ENCODE measurements around the gene CMSS1. TPM values are rescaled to one million over a fixed set of nuclear protein-coding genes. Genes with fewer than 3 reads are reported as not detected.

CMSS1 gene
- total RNA-seq, 1 donor from 2014 or later = 56.3 TPM

DNA sequence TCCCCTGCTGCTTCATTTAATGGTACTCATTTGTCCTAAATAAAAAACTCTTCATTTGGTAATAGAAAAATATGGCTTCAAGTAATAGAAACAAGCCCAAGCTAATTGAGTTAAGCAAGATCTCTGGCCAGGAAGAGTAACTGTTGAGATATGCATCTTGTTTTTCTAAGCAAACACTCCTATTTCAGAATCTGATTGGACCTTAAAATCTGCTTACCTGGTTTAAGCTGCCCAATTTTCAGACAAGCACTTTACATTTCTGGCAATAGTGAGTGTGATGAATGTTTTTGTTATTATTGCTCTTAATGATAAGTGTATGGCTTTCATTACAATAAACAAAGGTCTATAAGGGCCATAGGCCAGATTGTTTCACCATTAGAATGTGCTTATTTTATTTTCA, 86.2 kb downstream of the CMSS1 start:
- Histone ChIP-seq H3K9me3 (ENCODE audit: low read depth) (no peaks in the 10 kb centered on the region), H3K27ac (no peak overlapping the region), H4K20me1 (ENCODE audit: low read depth) (no peaks in the 10 kb centered on the region), H3K4me2 (no peak overlapping the region), H3K27me3 (no peaks in the 10 kb centered on the region), H3K9ac (no peak overlapping the region), H3K79me2 (ENCODE audit: low read depth) (no peaks in the 10 kb centered on the region), H3K36me3 (no peaks in the 10 kb centered on the region), H3K4me1 (no peaks in the 10 kb centered on the region), H3K4me3 (no peak overlapping the region), H2AFZ (replicated peaks) (no peak overlapping the region), H3F3A (ENCODE audit: low read depth) (no peaks in the 10 kb centered on the region)
- H3K27ac Mint-ChIP-seq = no peak overlapping the region
- no peak for TF ChIP-seq EZH2 (IDR thresholded peaks at IDR 0.05)
- TF ChIP-seq, protein P1, sequence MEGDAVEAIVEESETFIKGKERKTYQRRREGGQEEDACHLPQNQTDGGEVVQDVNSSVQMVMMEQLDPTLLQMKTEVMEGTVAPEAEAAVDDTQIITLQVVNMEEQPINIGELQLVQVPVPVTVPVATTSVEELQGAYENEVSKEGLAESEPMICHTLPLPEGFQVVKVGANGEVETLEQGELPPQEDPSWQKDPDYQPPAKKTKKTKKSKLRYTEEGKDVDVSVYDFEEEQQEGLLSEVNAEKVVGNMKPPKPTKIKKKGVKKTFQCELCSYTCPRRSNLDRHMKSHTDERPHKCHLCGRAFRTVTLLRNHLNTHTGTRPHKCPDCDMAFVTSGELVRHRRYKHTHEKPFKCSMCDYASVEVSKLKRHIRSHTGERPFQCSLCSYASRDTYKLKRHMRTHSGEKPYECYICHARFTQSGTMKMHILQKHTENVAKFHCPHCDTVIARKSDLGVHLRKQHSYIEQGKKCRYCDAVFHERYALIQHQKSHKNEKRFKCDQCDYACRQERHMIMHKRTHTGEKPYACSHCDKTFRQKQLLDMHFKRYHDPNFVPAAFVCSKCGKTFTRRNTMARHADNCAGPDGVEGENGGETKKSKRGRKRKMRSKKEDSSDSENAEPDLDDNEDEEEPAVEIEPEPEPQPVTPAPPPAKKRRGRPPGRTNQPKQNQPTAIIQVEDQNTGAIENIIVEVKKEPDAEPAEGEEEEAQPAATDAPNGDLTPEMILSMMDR (IDR thresholded peaks at IDR 0.05) = no peak
- no peak for TF ChIP-seq EZH2phosphoT487 (IDR thresholded peaks at IDR 0.05)
- H3K4me1 Mint-ChIP-seq = no peaks in the 10 kb centered on the region
- no peak for DNase-seq (ENCODE audit: low spot score)
- H3K4me3 Mint-ChIP-seq = no peak overlapping the region
- no peaks in the 10 kb centered on the region for H3K9me3 Mint-ChIP-seq
- H3K36me3 Mint-ChIP-seq = no peaks in the 10 kb centered on the region
- H3K27me3 Mint-ChIP-seq (ENCODE audit: insufficient read depth, low read depth) = no peaks in the 10 kb centered on the region

- H3K9me3 Mint-ChIP-seq = no peaks in the 10 kb centered on the region
- no peak overlapping the region for H3K4me3 Mint-ChIP-seq
- Histone ChIP-seq H3K27me3 (no peaks in the 10 kb centered on the region), H3K4me1 (peaks cover 16% of the 10 kb centered on the region), H2AFZ (replicated peaks) (no peak overlapping the region), H4K20me1 (ENCODE audit: low read depth) (peaks cover 12% of the 10 kb centered on the region), H3K36me3 (no peaks in the 10 kb centered on the region), H3K27ac (no peak overlapping the region), H3K4me2 (no peak overlapping the region), H3K9ac (no peak overlapping the region), H3K4me3 (no peak overlapping the region), H3K79me2 (ENCODE audit: low read depth) (no peaks in the 10 kb centered on the region), H3F3A (ENCODE audit: low read depth) (no peaks in the 10 kb centered on the region), H3K9me3 (ENCODE audit: low read depth) (no peaks in the 10 kb centered on the region)
- no peak for DNase-seq (ENCODE audit: low spot score)
- H3K27ac Mint-ChIP-seq = no peak overlapping the region
- no peaks in the 10 kb centered on the region for H3K27me3 Mint-ChIP-seq (ENCODE audit: insufficient read depth, low read depth)
- peaks cover 11% of the 10 kb centered on the region for H3K4me1 Mint-ChIP-seq
- TF ChIP-seq EZH2phosphoT487 (IDR thresholded peaks at IDR 0.05) (no peak), EZH2 (IDR thresholded peaks at IDR 0.05) (no peak)
- TF ChIP-seq, protein P1 (IDR thresholded peaks at IDR 0.05) = no peak
- no peaks in the 10 kb centered on the region for H3K36me3 Mint-ChIP-seq
Measured at GRCh38 chr3:99907959-99908544, 90.4 kb downstream of the CMSS1 start.

DNA sequence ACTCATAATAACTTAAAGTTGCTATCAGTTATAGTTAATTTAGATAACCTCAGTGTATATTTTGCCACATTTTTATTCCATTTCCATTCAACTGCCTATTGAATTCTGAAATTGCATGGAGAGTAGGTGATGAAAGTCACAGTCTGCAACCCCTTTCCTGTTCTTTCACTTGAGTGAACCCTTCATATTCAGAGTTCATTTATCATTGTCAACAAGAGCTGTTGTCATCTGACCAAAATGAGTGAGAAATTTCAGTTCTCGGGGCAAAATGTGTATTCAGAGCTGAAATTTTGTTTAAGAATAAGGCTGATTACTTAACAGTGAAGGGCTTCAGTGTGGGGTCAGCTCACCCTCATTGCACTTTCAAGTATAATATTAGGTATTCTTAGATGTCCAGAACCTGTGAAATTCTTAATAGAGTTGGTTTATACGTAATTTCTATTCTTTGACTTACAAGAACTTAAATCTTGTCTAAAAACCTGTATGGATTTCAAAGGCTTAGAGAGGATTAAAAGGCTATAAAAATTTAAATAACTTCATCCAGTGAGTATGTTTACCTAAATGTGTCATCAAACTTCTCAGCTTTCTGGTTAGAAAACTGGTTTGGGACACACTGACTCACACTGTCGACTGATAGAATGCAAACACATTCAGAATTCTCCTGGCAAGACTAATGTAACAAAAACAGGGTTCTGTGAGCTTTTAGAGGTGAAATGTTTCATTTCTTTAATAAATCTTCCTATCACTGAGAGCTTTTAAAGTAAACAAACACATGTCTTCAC, 92.2 kb downstream of the CMSS1 start:
- DNase-seq (ENCODE audit: low spot score) = no peak
- Histone ChIP-seq H3K4me2 (no peak overlapping the region), H3K79me2 (ENCODE audit: low read depth) (no peaks in the 10 kb centered on the region), H3F3A (ENCODE audit: low read depth) (no peaks in the 10 kb centered on the region), H3K9me3 (ENCODE audit: low read depth) (no peaks in the 10 kb centered on the region), H2AFZ (replicated peaks) (no peak overlapping the region), H3K4me3 (no peak overlapping the region), H3K4me1 (peaks cover 16% of the 10 kb centered on the region), H3K27ac (no peak overlapping the region), H4K20me1 (ENCODE audit: low read depth) (peaks cover 12% of the 10 kb centered on the region), H3K27me3 (no peaks in the 10 kb centered on the region), H3K36me3 (no peaks in the 10 kb centered on the region), H3K9ac (no peak overlapping the region)
- TF ChIP-seq, protein P1 (IDR thresholded peaks at IDR 0.05) = no peak
- TF ChIP-seq EZH2phosphoT487 (IDR thresholded peaks at IDR 0.05) (no peak), EZH2 (IDR thresholded peaks at IDR 0.05) (no peak)
- no peaks in the 10 kb centered on the region for H3K36me3 Mint-ChIP-seq
- H3K4me3 Mint-ChIP-seq = no peak overlapping the region
- no peaks in the 10 kb centered on the region for H3K27me3 Mint-ChIP-seq (ENCODE audit: insufficient read depth, low read depth)
- H3K27ac Mint-ChIP-seq = no peak overlapping the region
- no peaks in the 10 kb centered on the region for H3K9me3 Mint-ChIP-seq
- peaks cover 11% of the 10 kb centered on the region for H3K4me1 Mint-ChIP-seq

Measured in neural progenitor cell (in vitro differentiated cells).